Body of pancreas (tissue), 4 donors: ENCODE measurements around the gene GPER1.
"Not testable (repeated sequence)": the region's sequence is repeated elsewhere in the genome, so short reads cannot be mapped to it uniquely, and the experiment has no call there.

ENCODE experiments used
- POLR2A ChIP-seq, 3 donors: fragments of 450-650 bp; IDR thresholded peaks; one replicate each; pipeline ENCODE4 v1.6.1; 2016; ENCODE audit warnings: antibody characterized with exemption in 3 of 3, mild to moderate bottlenecking in 2 of 3
- TF ChIP-seq, protein P1 (sequence below), 7 experiments: fragments of 450-650 bp in 4 of 7; fragments of 200-600 bp in 3 of 7; sonication (generic) in 3 of 7; IDR thresholded peaks; one replicate each; pipeline ENCODE4 v1.5.1; 2016 to 2019; ENCODE audit warnings: antibody characterized with exemption in 7 of 7

DNA sequence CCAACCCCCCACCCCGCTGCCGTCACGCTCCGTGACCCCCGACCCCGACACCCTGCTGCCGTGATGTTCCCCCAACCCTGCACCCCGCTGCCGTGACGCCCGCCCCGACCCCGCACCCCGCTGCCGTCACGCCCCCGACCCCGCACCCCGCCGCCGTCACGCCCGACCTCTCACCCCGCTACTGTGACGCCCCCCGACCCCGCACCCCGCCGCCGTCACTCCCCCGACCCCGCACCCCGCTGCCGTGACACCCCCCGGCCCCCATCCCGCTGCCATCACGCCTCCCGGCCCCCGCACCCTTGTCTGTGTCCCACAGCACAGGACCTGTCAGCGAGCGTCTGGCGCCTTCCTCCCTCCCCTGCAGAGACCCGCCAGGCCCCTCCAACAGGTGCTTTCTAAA lies 13.9 kb upstream of the GPER1 start:
- TF ChIP-seq, protein P1, sequence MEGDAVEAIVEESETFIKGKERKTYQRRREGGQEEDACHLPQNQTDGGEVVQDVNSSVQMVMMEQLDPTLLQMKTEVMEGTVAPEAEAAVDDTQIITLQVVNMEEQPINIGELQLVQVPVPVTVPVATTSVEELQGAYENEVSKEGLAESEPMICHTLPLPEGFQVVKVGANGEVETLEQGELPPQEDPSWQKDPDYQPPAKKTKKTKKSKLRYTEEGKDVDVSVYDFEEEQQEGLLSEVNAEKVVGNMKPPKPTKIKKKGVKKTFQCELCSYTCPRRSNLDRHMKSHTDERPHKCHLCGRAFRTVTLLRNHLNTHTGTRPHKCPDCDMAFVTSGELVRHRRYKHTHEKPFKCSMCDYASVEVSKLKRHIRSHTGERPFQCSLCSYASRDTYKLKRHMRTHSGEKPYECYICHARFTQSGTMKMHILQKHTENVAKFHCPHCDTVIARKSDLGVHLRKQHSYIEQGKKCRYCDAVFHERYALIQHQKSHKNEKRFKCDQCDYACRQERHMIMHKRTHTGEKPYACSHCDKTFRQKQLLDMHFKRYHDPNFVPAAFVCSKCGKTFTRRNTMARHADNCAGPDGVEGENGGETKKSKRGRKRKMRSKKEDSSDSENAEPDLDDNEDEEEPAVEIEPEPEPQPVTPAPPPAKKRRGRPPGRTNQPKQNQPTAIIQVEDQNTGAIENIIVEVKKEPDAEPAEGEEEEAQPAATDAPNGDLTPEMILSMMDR (IDR thresholded peaks at IDR 0.05): not testable (repeated sequence)
- TF ChIP-seq POLR2A (IDR thresholded peaks at IDR 0.05): not testable (repeated sequence)
